ENCODE results near the gene AP1AR.

Gene AP1AR

DNA sequence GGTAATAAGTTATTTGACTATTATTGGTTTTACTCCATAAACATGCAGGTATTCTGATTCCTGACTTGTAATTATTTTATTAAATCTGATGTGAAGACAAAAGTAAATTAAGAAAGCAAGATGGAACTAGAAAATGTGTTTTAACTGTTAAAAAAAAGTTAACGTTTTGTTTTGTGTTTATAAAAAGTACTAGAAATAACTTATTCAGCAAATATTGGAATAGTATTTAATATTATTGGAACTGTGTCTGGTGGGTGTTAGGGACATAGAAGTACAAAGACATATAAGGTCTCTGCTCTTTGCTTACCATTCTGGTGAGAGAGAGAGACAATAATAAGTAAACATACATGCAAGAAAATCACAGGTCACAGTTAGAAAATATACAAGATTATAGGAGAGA, 38.5 kb downstream of the AP1AR start:
- H3K79me1 ChIP-seq (ENCODE audit: low read length): no peaks in the 10 kb centered on the region
- no peak overlapping the region for H3K4me3 ChIP-seq (ENCODE audit: low read depth, low read length)
- H3K27ac ChIP-seq (ENCODE audit: low read depth, low read length): no peak overlapping the region
- H3K23ac ChIP-seq (ENCODE audit: low read length): no peak overlapping the region
- H4K12ac ChIP-seq (ENCODE audit: low read depth, low read length): no peak overlapping the region
- no peaks in the 10 kb centered on the region for H3K9me3 ChIP-seq (ENCODE audit: insufficient read depth, low read depth, low read length)
- no peak overlapping the region for H2AFZ ChIP-seq (ENCODE audit: insufficient read depth, low read length, poor library complexity)
- no peak overlapping the region for H4K8ac ChIP-seq (ENCODE audit: low read depth, low read length)
- no peak overlapping the region for H2BK120ac ChIP-seq (ENCODE audit: insufficient read depth, low read length, poor library complexity)
- no CpG with 5 or more reads among the region's 1 CpG for WGBS (ENCODE audit: extremely low coverage, insufficient coverage, insufficient read length)
- no peaks in the 10 kb centered on the region for H3K27me3 ChIP-seq (ENCODE audit: insufficient read depth, low read length)
- H2BK12ac ChIP-seq (ENCODE audit: low read length): no peak overlapping the region
- H3K4me1 ChIP-seq (ENCODE audit: control insufficient read depth in 1 of 2, insufficient read depth in 2 of 2, low read length in 2 of 2): no peaks in the 10 kb centered on the region
- no peak overlapping the region for H2AK5ac ChIP-seq (ENCODE audit: low read length)
- H3K18ac ChIP-seq (ENCODE audit: low read length): no peak overlapping the region
- no peak overlapping the region for H4K91ac ChIP-seq (ENCODE audit: low read depth, low read length)
- H3K4me2 ChIP-seq (ENCODE audit: low read length): no peak overlapping the region
- no peaks in the 10 kb centered on the region for H3K79me2 ChIP-seq (ENCODE audit: control insufficient read depth, insufficient read depth, low read length, poor library complexity)
- H3K9ac ChIP-seq (ENCODE audit: low read length): no peak overlapping the region
- H3K36me3 ChIP-seq (ENCODE audit: control insufficient read depth in 1 of 2, insufficient read depth in 2 of 2, low read length in 2 of 2): peaks cover 0 to 1% of the 10 kb centered on the region in 2 experiments
- no peak overlapping the region for H3K4ac ChIP-seq (ENCODE audit: low read depth, low read length)
- no peak overlapping the region for H2BK5ac ChIP-seq (ENCODE audit: low read depth, low read length, poor library complexity)
- no peak overlapping the region for H3K14ac ChIP-seq (ENCODE audit: low read length)
- DNase-seq: no peak

DNA sequence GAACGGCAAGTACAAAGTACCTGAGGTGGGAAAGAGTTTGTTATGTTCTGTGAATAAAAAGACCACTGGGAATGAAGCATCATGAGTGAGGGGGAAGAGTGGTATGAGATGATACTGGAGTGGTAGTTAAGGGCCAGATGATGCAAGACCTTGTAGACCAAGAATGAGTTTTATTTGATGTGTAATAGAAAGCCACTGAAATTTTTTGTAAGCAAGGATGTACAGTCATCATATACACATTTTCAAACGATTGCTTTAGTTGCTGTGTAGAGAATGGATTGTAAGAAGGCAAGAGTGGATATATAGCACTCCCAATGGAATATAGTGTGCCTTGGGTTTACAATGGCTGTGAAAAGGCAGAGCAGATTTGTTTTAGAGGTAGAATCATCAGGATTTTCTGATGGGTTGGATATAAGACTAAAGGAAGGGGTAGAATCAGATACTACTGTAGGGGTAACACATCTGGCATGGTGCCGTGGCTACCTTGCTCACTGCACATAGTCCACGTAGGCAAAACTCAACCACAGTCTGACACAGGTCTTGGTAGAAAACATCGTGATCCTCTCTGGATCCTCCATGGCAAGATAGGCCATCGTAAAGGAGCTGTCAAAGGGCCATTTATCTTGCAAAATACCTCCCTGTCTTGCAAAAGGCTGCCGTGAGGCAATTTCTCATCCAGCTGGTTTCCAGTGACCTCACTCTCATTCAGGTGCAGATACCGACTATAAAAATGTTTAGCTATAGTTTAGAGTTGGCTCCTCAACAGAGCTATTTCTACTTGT, 39.2 kb downstream of the AP1AR start:
- Histone ChIP-seq H4K12ac (ENCODE audit: low read depth, low read length) (no peak overlapping the region), H3K9ac (ENCODE audit: low read length) (no peak overlapping the region), H4K91ac (ENCODE audit: low read depth, low read length) (no peak overlapping the region), H2AK5ac (ENCODE audit: low read length) (no peak overlapping the region), H3K4me1 (ENCODE audit: control insufficient read depth in 1 of 2, insufficient read depth in 2 of 2, low read length in 2 of 2) (no peaks in the 10 kb centered on the region), H3K23ac (ENCODE audit: low read length) (no peak overlapping the region), H3K9me3 (ENCODE audit: insufficient read depth, low read depth, low read length) (no peaks in the 10 kb centered on the region), H3K79me1 (ENCODE audit: low read length) (no peaks in the 10 kb centered on the region), H3K27me3 (ENCODE audit: insufficient read depth, low read length) (no peaks in the 10 kb centered on the region), H3K4me3 (ENCODE audit: low read depth, low read length) (no peak overlapping the region), H3K4ac (ENCODE audit: low read depth, low read length) (no peak overlapping the region), H2BK5ac (ENCODE audit: low read depth, low read length, poor library complexity) (no peak overlapping the region), H3K79me2 (ENCODE audit: control insufficient read depth, insufficient read depth, low read length, poor library complexity) (no peaks in the 10 kb centered on the region), H3K36me3 (ENCODE audit: control insufficient read depth in 1 of 2, insufficient read depth in 2 of 2, low read length in 2 of 2) (peaks cover 0 to 2% of the 10 kb centered on the region in 2 experiments), H3K14ac (ENCODE audit: low read length) (no peak overlapping the region), H2BK120ac (ENCODE audit: insufficient read depth, low read length, poor library complexity) (no peak overlapping the region), H4K8ac (ENCODE audit: low read depth, low read length) (no peak overlapping the region), H2BK12ac (ENCODE audit: low read length) (no peak overlapping the region), H3K4me2 (ENCODE audit: low read length) (no peak overlapping the region), H3K27ac (ENCODE audit: low read depth, low read length) (no peak overlapping the region), H3K18ac (ENCODE audit: low read length) (no peak overlapping the region), H2AFZ (ENCODE audit: insufficient read depth, low read length, poor library complexity) (no peak overlapping the region)
- no CpG with 5 or more reads among the region's 8 CpGs for WGBS (ENCODE audit: extremely low coverage, insufficient coverage, insufficient read length)
- DNase-seq: peak; percentile 82 to 90

DNA sequence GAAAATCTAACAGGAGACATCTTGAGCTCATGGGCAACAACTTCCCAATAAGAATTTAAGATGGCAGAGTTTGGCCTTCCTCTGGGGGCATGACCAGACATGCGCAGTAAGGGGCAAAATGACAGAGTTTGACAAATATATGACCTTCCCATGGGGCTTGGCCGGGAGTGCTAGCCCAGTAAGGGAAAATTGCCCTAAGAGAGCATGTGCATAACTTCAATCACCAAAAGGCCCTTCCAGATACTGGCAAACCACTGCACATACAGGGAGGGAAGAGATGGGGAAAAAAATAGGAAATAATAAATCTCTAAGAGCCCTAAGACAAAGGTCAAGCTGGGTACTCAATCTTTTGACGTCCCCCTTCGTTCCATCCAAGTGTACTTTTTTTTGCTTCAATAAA, 40.7 kb downstream of the AP1AR start:
- H3K4ac ChIP-seq (ENCODE audit: low read depth, low read length): no peak overlapping the region
- no peak overlapping the region for H3K27ac ChIP-seq (ENCODE audit: low read depth, low read length)
- H4K12ac ChIP-seq (ENCODE audit: low read depth, low read length): no peak overlapping the region
- H3K36me3 ChIP-seq (ENCODE audit: control insufficient read depth in 1 of 2, insufficient read depth in 2 of 2, low read length in 2 of 2): peaks cover 0 to 2% of the 10 kb centered on the region in 2 experiments
- H3K9ac ChIP-seq (ENCODE audit: low read length): no peak overlapping the region
- H3K18ac ChIP-seq (ENCODE audit: low read length): no peak overlapping the region
- H3K4me2 ChIP-seq (ENCODE audit: low read length): no peak overlapping the region
- H2BK120ac ChIP-seq (ENCODE audit: insufficient read depth, low read length, poor library complexity): no peak overlapping the region
- H2BK12ac ChIP-seq (ENCODE audit: low read length): no peak overlapping the region
- no peak overlapping the region for H2BK5ac ChIP-seq (ENCODE audit: low read depth, low read length, poor library complexity)
- no peak overlapping the region for H2AFZ ChIP-seq (ENCODE audit: insufficient read depth, low read length, poor library complexity)
- no peaks in the 10 kb centered on the region for H3K9me3 ChIP-seq (ENCODE audit: insufficient read depth, low read depth, low read length)
- H3K23ac ChIP-seq (ENCODE audit: low read length): no peak overlapping the region
- no peak overlapping the region for H4K91ac ChIP-seq (ENCODE audit: low read depth, low read length)
- no CpG with 5 or more reads among the region's 4 CpGs for WGBS (ENCODE audit: extremely low coverage, insufficient coverage, insufficient read length)
- no peaks in the 10 kb centered on the region for H3K27me3 ChIP-seq (ENCODE audit: insufficient read depth, low read length)
- no peak overlapping the region for H3K4me3 ChIP-seq (ENCODE audit: low read depth, low read length)
- no peak overlapping the region for H2AK5ac ChIP-seq (ENCODE audit: low read length)
- no peaks in the 10 kb centered on the region for H3K79me2 ChIP-seq (ENCODE audit: control insufficient read depth, insufficient read depth, low read length, poor library complexity)
- DNase-seq: no peak
- no peak overlapping the region for H4K8ac ChIP-seq (ENCODE audit: low read depth, low read length)
- H3K14ac ChIP-seq (ENCODE audit: low read length): no peak overlapping the region
- no peaks in the 10 kb centered on the region for H3K79me1 ChIP-seq (ENCODE audit: low read length)
- H3K4me1 ChIP-seq (ENCODE audit: control insufficient read depth in 1 of 2, insufficient read depth in 2 of 2, low read length in 2 of 2): no peaks in the 10 kb centered on the region

DNA sequence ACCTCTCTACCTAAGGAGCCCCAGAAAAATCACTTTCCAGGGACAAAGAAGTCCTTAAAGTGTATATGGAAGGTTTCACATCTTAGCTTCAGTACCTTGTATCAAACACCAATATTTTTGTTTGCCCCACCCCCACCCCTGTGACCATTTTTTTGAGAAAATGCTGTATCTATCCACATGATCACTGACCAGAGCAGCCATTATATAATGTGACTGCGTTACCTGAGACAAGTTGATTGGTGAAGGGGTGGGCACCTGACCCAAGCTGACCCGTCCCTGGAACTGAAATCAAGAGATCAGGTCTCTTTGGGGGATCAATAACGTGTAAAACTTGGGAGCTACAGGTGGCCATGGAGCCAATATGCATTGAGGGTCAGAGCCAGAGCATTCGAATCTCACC, 43.4 kb downstream of the AP1AR start:
- H3K4me3 ChIP-seq (ENCODE audit: low read depth, low read length): no peak overlapping the region
- H3K4me1 ChIP-seq (ENCODE audit: control insufficient read depth in 1 of 2, insufficient read depth in 2 of 2, low read length in 2 of 2): peaks cover 0 to 2% of the 10 kb centered on the region in 2 experiments
- no peaks in the 10 kb centered on the region for H3K27me3 ChIP-seq (ENCODE audit: insufficient read depth, low read length)
- no peak overlapping the region for H3K4ac ChIP-seq (ENCODE audit: low read depth, low read length)
- no peaks in the 10 kb centered on the region for H3K79me1 ChIP-seq (ENCODE audit: low read length)
- H3K9ac ChIP-seq (ENCODE audit: low read length): no peak overlapping the region
- H3K14ac ChIP-seq (ENCODE audit: low read length): no peak overlapping the region
- H2AK5ac ChIP-seq (ENCODE audit: low read length): no peak overlapping the region
- WGBS (ENCODE audit: extremely low coverage, insufficient coverage, insufficient read length): no CpG with 5 or more reads among the region's 4 CpGs
- no peak overlapping the region for H3K18ac ChIP-seq (ENCODE audit: low read length)
- no peak for DNase-seq
- no peaks in the 10 kb centered on the region for H3K9me3 ChIP-seq (ENCODE audit: insufficient read depth, low read depth, low read length)
- peaks cover 0 to 2% of the 10 kb centered on the region in 2 experiments for H3K36me3 ChIP-seq (ENCODE audit: control insufficient read depth in 1 of 2, insufficient read depth in 2 of 2, low read length in 2 of 2)
- H4K91ac ChIP-seq (ENCODE audit: low read depth, low read length): no peak overlapping the region
- no peak overlapping the region for H3K27ac ChIP-seq (ENCODE audit: low read depth, low read length)
- H2AFZ ChIP-seq (ENCODE audit: insufficient read depth, low read length, poor library complexity): no peak overlapping the region
- H2BK12ac ChIP-seq (ENCODE audit: low read length): no peak overlapping the region
- no peak overlapping the region for H3K23ac ChIP-seq (ENCODE audit: low read length)
- no peak overlapping the region for H4K12ac ChIP-seq (ENCODE audit: low read depth, low read length)
- no peak overlapping the region for H2BK5ac ChIP-seq (ENCODE audit: low read depth, low read length, poor library complexity)
- H2BK120ac ChIP-seq (ENCODE audit: insufficient read depth, low read length, poor library complexity): no peak overlapping the region
- no peak overlapping the region for H3K4me2 ChIP-seq (ENCODE audit: low read length)
- H4K8ac ChIP-seq (ENCODE audit: low read depth, low read length): peak overlapping the region; percentile 10
- H3K79me2 ChIP-seq (ENCODE audit: control insufficient read depth, insufficient read depth, low read length, poor library complexity): no peaks in the 10 kb centered on the region
